Islet of Langerhans (tissue), 1 donor: ENCODE data around the gene APOC1.
"Not testable (repeated sequence)": the region's sequence is repeated elsewhere in the genome, so short reads cannot be mapped to it uniquely, and the experiment has no call there.

Source experiments
- FAIRE-seq: peaks from one replicate; lab custom pipeline; 2011; peaks lifted over from hg19 to GRCh38; lab: Jason Lieb, UNC

APOC1 gene

DNA sequence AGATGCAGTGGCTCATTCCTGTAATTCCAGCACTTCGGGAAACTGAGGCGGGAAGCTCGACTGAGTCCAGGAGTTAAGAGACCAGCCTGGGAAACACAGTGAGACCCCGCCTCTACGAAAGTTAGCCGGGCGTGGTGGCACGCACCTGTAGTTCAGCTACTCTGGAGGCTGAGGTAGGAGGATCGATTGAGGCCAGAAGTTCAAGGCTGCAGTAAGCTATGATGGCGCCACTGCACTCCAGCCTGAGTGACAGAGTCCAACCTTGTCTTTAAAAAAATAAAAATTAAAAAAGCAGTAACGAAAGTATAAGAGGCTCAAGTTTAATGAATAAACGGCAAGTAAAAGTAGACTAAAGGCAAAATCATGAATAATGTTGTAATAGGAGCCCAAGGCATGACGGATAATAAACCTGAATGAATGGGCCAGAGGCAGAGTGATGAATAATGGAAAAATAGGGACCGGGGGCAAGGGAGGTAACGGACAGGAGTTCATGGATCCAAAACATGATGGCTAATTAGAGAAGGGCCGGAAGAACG is 24.5 kb upstream of the APOC1 start:
- FAIRE-seq = no peak

- FAIRE-seq = peak; percentile 96
Measured at GRCh38 chr19:44890366-44891015, 23.9 kb upstream of the APOC1 start.

- no peak for FAIRE-seq
Measured at GRCh38 chr19:44891016-44891882, 23.2 kb upstream of the APOC1 start, which contains the start of gene TOMM40. Gene TOMM40, plus strand, starts transcription at chr19:44891254. Its CDS starts 162 bp downstream, at chr19:44891416.

DNA sequence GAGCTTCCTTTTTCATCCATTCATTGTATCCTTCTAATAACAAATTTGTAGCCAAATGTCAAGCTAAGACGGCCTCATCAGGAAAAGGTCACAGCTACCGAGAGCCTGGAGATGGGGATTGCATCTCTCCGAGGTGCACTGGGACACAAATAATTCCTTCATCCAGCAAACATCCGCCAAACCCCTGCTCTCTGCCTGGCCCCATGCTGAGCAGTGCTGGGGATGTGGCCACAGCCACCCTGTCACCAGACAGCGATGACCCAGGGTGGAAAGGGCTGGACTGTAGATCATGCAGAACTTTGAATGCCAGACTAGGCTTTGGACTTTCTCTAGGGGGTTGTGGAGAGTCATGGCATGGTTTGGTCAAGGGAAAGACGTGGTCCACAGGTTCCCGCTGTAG is 21.5 kb upstream of the APOC1 start:
- no peak for FAIRE-seq

DNA sequence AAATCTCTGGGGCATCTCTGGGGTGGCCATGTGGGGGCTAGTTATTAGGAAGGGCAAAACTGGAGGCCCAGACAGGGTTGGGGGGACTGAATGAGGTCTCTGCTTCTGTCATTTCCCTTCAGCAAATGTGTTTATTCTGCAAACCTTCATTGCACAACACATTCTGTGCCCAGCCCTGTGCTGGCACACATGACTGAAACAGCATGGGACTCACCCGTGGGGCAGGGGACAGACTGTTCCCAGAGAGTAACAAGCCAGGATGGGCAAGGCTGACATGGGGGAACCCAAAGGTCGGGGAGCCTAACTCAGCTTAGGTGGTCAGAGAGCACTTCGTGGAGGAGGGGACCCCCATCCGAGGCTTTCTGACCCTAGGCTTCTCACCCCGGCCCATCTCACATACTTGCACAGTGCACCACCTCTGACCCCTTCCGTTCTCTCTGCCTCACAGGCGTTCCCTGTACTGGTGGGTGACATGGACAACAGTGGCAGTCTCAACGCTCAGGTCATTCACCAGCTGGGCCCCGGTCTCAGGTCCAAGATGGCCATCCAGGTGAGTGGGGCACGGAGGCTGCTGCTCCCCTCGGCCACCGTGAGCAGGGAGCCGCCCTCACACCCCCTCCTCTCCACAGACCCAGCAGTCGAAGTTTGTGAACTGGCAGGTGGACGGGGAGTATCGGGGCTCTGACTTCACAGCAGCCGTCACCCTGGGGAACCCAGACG is 20.9 kb upstream of the APOC1 start:
- no peak for FAIRE-seq

GRCh38 chr19:44894052-44894400 is 20.4 kb upstream of the APOC1 start:
- no peak for FAIRE-seq

- FAIRE-seq = no peak
Measured at GRCh38 chr19:44894946-44895345, 19.5 kb upstream of the APOC1 start.

- no peak for FAIRE-seq
Measured at GRCh38 chr19:44897835-44898234, 16.6 kb upstream of the APOC1 start.

DNA sequence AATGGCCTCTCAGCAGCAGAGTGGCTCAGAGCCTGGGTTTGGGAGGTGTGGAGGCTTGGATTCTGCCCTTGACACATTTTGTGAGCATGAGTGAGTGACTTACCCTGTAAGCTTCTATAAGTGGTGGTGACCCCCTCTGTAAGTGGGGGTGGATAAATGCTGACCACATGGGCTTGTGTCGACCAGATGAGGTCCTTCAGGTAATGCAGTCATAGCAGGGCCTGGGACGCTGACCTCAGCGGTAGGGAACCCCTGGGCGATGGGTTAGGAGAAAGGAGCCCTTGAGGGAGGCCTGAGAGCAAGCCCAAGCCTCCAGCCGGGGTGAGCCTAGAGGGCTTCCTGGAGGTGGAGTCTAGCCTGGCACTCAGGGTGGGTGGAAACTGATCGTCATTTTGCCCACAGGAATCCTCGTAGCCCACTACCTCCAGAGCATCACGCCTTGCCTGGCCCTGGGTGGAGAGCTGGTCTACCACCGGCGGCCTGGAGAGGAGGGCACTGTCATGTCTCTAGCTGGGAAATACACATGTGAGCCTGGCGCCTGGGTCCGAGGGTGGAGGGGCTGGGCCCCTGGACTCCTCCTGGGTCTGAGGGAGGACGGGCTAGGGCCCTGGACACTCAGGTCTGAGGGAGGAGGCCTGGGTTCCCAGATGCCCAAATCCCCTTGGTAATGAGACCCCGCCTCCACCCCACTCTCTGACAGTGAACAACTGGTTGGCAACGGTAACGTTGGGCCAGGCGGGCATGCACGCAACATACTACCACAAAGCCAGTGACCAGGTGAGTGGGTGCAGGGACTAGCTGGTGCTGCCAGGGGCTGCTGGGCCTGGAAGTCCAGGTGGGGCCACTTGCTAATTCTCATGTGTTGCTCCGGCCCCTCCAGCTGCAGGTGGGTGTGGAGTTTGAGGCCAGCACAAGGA is 13.8 kb upstream of the APOC1 start:
- FAIRE-seq = no peak

DNA sequence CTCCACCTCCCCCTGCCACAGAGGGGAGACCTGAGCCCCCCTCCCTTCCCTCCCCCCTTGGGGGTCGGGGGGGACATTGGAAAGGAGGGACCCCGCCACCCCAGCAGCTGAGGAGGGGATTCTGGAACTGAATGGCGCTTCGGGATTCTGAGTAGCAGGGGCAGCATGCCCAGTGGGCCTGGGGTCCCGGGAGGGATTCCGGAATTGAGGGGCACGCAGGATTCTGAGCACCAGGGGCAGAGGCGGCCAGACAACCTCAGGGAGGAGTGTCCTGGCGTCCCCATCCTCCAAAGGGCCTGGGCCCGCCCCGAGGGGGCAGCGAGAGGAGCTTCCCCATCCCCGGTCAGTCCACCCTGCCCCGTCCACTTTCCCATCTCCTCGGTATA is 11.2 kb upstream of the APOC1 start:
- no peak for FAIRE-seq

GRCh38 chr19:44903602-44904425 is 10.6 kb upstream of the APOC1 start:
- no peak for FAIRE-seq

- no peak for FAIRE-seq
Measured at GRCh38 chr19:44904426-44904994, 9.9 kb upstream of the APOC1 start.

- FAIRE-seq = no peak
Measured at GRCh38 chr19:44905437-44906160, 8.8 kb upstream of the APOC1 start, which contains the start of gene APOE. Gene APOE, plus strand, starts transcription at chr19:44905796. Its CDS starts 829 bp downstream, at chr19:44906625.

GRCh38 chr19:44907613-44908012 is 6.8 kb upstream of the APOC1 start:
- no peak for FAIRE-seq

GRCh38 chr19:44908074-44908835 is 6.2 kb upstream of the APOC1 start:
- no peak for FAIRE-seq

DNA sequence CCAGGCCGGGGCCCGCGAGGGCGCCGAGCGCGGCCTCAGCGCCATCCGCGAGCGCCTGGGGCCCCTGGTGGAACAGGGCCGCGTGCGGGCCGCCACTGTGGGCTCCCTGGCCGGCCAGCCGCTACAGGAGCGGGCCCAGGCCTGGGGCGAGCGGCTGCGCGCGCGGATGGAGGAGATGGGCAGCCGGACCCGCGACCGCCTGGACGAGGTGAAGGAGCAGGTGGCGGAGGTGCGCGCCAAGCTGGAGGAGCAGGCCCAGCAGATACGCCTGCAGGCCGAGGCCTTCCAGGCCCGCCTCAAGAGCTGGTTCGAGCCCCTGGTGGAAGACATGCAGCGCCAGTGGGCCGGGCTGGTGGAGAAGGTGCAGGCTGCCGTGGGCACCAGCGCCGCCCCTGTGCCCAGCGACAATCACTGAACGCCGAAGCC is 5.6 kb upstream of the APOC1 start:
- FAIRE-seq = no peak

GRCh38 chr19:44909775-44910174 is 4.6 kb upstream of the APOC1 start:
- FAIRE-seq = no peak

- FAIRE-seq = not testable (repeated sequence)
Measured at GRCh38 chr19:44911896-44912295, 2.5 kb upstream of the APOC1 start.

DNA sequence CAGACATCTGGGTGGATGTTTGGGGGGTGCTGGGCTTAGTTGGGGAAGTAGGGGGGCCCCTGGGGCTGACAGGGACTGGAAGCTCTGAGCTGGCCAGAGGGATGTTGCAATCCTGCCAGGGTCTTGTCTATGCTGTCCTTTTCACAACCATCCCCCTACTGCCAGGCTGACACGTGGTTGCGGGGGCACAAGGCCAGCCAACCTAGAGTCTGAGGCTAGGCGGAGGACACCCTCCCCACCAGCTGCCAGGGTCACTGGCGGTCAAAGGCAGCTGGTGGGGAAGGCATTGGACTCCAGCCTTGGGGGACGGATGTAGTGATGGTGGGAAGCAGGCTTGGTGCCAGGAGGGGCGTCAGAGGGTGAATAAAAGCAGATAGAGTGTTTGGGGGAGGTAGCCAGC is 1.6 kb upstream of the APOC1 start:
- no peak for FAIRE-seq
